H7 (cell line): ENCODE data around the gene KRT35. TPM values are rescaled to one million over a fixed set of nuclear protein-coding genes. Genes with fewer than 3 reads are reported as not detected.

Source experiments
- DNase-seq: peaks from one replicate; pipeline ENCODE4 v3.0.0; 2012
- H3K27me3 ChIP-seq: 2 replicates; pipeline ENCODE4 v1.6.0; 2011; ENCODE audit warnings: mild to moderate bottlenecking, low read length; ENCODE audit not compliant: control insufficient read depth, insufficient read depth
- H3K36me3 ChIP-seq: replicated peaks from 2 replicates; pipeline ENCODE4 v1.5.1; 2011; ENCODE audit warnings: low read length; ENCODE audit not compliant: control insufficient read depth, insufficient read depth
- H3K4me3 ChIP-seq: 2 replicates; pipeline ENCODE4 v1.5.1; 2011; ENCODE audit warnings: low read depth, mild to moderate bottlenecking, control low read depth, low read length, moderate library complexity; ENCODE audit not compliant: insufficient read depth
- total RNA-seq: library from RNA; depleted of rRNA; stranded (reverse); fragments of >200 nt; shearing (Covaris generic); gene quantifications from 2 replicates; pipeline ENCODE4 v1.2.3, GENCODE V29; 2014

The KRT35 gene
- total RNA-seq, 1 experiment from 2014 or later: not detected

GRCh38 chr17:41486316-41486715, 5.4 kb upstream of the KRT35 start:
- 0 out of 2 replicates have a peak, but pooled peaks cover 2% of the 10 kb centered on the region for H3K27me3 ChIP-seq
- DNase-seq: no peak
- no peaks in the 10 kb centered on the region for H3K36me3 ChIP-seq
- no peak overlapping the region for H3K4me3 ChIP-seq

- no peak for DNase-seq
- Histone ChIP-seq H3K27me3 (0 out of 2 replicates have a peak, but pooled peaks cover 2% of the 10 kb centered on the region), H3K36me3 (no peaks in the 10 kb centered on the region), H3K4me3 (no peak overlapping the region)
Measured at GRCh38 chr17:41484920-41485904, 4.3 kb upstream of the KRT35 start.

GRCh38 chr17:41483991-41484826, 3.3 kb upstream of the KRT35 start:
- 0 out of 2 replicates have a peak, but pooled peaks cover 2% of the 10 kb centered on the region for H3K27me3 ChIP-seq
- H3K4me3 ChIP-seq: no peak overlapping the region
- DNase-seq: no peak
- H3K36me3 ChIP-seq: no peaks in the 10 kb centered on the region

- Histone ChIP-seq H3K4me3 (no peak overlapping the region), H3K27me3 (0 out of 2 replicates have a peak, but pooled peaks cover 2% of the 10 kb centered on the region), H3K36me3 (no peaks in the 10 kb centered on the region)
- no peak for DNase-seq
Measured at GRCh38 chr17:41483531-41483930, 2.6 kb upstream of the KRT35 start.

- no peak for DNase-seq
- Histone ChIP-seq H3K4me3 (no peak overlapping the region), H3K36me3 (no peaks in the 10 kb centered on the region), H3K27me3 (no peaks in the 10 kb centered on the region)
Measured at GRCh38 chr17:41480581-41480980, 370 bp downstream of the KRT35 start.

- DNase-seq: no peak
- Histone ChIP-seq H3K27me3 (no peaks in the 10 kb centered on the region), H3K4me3 (no peak overlapping the region), H3K36me3 (no peaks in the 10 kb centered on the region)
Measured at GRCh38 chr17:41480136-41480535, 815 bp downstream of the KRT35 start.

DNA sequence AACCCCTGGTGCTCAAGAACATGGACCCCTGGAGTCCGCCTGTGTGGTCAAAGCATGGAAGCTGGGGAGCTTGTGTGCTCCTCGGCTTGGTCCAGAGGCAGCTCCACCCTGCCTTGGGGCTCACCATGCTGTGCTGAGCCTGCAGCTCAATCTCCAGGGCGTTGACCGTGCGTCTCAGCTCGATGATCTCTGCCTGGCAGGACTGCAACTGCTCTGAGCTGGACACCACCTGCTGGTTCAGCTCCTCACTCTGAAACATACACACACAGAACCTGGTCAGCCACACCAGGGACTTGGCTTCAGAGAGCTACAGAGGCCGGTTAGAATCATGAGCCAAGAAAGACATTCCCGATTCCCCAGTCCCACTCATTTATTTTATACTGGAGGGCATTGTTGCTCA, 2.7 kb downstream of the KRT35 start:
- Histone ChIP-seq H3K27me3 (no peaks in the 10 kb centered on the region), H3K36me3 (no peaks in the 10 kb centered on the region), H3K4me3 (no peak overlapping the region)
- no peak for DNase-seq

DNA sequence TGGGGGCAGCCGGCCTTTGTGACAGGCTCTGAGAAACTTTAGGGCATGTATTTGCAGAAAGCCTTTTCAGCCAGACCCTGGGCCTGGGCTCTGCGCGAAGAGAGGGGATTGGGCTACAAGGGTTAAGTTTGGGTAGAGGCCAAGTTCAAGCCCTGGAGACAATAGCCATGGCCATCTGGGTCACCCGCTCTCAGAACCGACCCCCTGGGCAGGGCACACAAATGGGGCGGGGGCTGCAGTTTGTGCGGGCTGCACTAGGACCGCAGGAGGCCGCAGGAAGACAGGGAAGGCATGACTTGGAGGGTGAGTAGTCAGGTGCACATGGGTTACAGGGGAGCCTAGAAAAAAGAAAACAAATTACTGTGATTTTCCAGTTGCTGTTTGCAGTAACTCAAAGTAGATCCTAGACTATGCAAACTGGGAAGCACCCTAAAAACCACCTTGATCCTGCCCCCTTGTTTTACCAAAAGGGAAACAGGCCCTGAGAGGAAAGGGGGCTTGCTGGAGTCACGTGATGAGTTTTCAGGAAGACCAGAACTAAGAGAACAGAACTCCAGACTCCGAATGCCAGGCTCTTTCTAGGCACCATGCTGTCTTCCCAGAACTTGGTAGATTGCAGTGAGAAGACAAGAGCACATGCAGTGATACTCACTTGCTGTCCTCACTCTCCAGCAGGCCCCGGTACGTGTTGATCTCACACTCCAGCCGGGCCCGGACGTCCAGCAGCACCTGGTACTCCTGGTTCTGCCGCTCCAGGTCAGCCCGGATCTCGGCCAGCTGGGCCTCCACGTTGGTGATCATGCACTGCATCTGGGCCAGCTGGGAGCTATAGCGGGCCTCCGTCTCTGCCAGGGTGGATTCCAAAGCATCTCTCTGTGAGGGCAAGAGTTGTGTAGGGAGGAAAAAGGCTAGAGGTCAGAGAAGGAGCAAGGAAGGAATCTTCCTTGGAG, 3.8 kb downstream of the KRT35 start:
- Histone ChIP-seq H3K27me3 (no peaks in the 10 kb centered on the region), H3K4me3 (no peak overlapping the region), H3K36me3 (no peaks in the 10 kb centered on the region)
- DNase-seq: no peak

DNA sequence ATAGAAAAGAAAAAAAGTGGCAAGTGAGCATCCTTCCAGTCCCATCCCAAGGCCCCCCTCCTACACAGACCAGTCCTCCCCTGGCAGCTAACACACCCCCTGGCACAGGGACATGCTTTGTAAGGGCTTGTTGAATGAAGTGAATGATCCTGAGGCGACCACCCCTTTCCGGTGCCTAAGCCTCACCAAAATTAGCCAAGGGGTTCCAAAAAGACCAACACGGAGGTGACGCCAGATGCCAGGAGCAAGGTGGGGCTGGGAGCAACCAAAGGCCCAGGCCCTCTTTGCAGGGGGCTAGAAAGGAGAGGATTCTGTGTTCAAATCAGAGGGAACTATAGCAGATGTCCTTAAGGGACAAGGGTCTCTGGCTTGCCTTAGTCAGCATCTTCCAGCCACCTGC, 5.5 kb downstream of the KRT35 start:
- no peak overlapping the region for H3K4me3 ChIP-seq
- no peaks in the 10 kb centered on the region for H3K36me3 ChIP-seq
- DNase-seq: no peak
- H3K27me3 ChIP-seq: no peaks in the 10 kb centered on the region

- Histone ChIP-seq H3K4me3 (no peak overlapping the region), H3K36me3 (no peaks in the 10 kb centered on the region), H3K27me3 (no peaks in the 10 kb centered on the region)
- no peak for DNase-seq
Measured at GRCh38 chr17:41474863-41475262, 6.1 kb downstream of the KRT35 start.

- H3K4me3 ChIP-seq: no peak overlapping the region
- no peaks in the 10 kb centered on the region for H3K36me3 ChIP-seq
- no peak for DNase-seq
- no peaks in the 10 kb centered on the region for H3K27me3 ChIP-seq
Measured at GRCh38 chr17:41468346-41468745, 12.6 kb downstream of the KRT35 start.

GRCh38 chr17:41467561-41467960, 13.4 kb downstream of the KRT35 start:
- Histone ChIP-seq H3K36me3 (no peaks in the 10 kb centered on the region), H3K4me3 (no peak overlapping the region), H3K27me3 (no peaks in the 10 kb centered on the region)
- DNase-seq: no peak

DNA sequence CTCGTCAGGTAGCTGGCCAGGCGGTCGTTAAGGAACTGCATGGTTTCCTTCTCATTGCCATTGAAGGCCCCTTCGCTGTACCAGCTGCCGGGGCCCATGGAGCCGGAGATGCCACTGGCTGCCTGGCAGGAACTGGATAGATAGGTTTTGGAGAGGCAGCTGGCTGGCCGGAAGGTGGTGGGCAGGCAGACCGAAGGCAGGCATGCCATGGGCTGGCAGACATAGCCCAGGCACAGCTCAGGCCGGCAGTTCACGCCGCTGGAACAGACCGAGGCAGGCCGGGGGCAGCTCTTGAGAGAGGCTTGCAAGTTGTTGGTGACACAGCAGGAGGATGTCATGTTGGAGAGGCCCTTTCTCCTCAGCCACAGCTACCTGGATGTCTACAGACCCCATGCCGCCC, 14.0 kb downstream of the KRT35 start, which contains the start of gene KRT32:
TSS of gene KRT32 (minus strand) at position 399 of the 400 bp plus-strand sequence. CDS start at position 338, 61 bp downstream.
- DNase-seq: peak; percentile 16
- Histone ChIP-seq H3K4me3 (no peak within 1 kb of the TSS), H3K27me3 (no peaks in the 10 kb centered on the region), H3K36me3 (no peaks in the 10 kb centered on the region)

DNA sequence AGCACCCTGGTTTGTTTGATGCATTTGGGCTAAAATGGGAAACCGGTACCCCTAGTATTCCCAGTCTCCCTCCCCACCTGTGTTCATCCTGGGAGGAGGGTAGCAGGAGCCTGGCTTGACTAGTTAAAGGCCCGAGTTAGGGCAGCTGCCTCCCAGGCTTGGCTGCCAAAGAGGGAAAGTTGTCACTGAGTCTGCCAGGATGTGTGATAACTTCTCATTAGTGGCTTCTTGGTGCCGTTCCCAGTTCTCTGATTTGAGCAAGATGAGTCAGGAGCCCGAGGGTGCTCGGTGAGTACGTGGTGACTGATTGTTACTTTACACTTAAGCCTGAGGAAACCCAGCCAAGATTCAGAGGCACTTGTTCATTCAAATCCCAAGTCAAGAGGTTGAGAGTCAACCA, 16.3 kb downstream of the KRT35 start:
- Histone ChIP-seq H3K4me3 (no peak overlapping the region), H3K36me3 (no peaks in the 10 kb centered on the region), H3K27me3 (no peaks in the 10 kb centered on the region)
- DNase-seq: no peak
